Hepatocyte (in vitro differentiated cells): ENCODE data around the gene RPSA.

Source experiments
- CTCF ChIP-seq: fragments of 200-600 bp; sonication (generic); IDR thresholded peaks from 2 replicates; pipeline ENCODE4 v1.5.1; 2016; ENCODE audit warnings: antibody characterized with exemption, mild to moderate bottlenecking; ENCODE audit not compliant: poor library complexity
- EZH2 ChIP-seq: fragments of 200-600 bp; sonication (generic); IDR thresholded peaks from 2 replicates; pipeline ENCODE4 v1.6.1; 2016; ENCODE audit warnings: antibody characterized with exemption, mild to moderate bottlenecking, borderline replicate concordance
- EZH2phosphoT487 ChIP-seq: fragments of 200-600 bp; sonication (generic); IDR thresholded peaks from one replicate; pipeline ENCODE4 v1.6.1; 2018; ENCODE audit warnings: antibody characterized with exemption, mild to moderate bottlenecking, low read depth, moderate library complexity; ENCODE audit not compliant: unreplicated experiment, severe bottlenecking

- no peak for TF ChIP-seq CTCF
- TF ChIP-seq EZH2 = no peak
- TF ChIP-seq EZH2phosphoT487 = no peak
Measured at GRCh38 chr3:39453134-39453533, 46.6 kb downstream of the RPSA start.
